Measurements from ENCODE around the gene RFPL2.
"Not testable (repeated sequence)": the region's sequence is repeated elsewhere in the genome, so short reads cannot be mapped to it uniquely, and the experiment has no call there.

The RFPL2 gene

DNA sequence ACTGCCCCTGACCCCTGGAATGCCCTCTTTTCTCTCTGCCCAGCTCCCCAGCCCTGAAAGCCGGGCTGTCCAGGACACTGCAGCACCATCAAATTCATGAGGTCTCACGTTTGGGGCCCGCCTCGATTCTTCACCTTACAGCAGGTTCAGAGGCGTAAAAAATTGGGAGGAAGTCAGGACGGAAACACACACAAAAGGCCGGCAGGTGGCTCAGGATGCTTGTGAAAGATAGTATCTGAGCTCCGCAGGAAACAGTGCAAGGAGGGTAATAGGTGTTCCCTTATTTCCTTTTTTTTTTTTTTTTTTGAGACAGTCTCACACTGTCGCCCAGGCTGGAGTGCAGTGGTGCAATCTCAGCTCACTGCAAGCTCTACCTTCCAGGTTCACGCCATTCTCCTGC, 4.1 kb downstream of the RFPL2 start:
- DNase-seq = no peak
- TF ChIP-seq POLR2A (IDR thresholded peaks at IDR 0.05; ENCODE audit: low read length) (no peak), GATA1 (IDR thresholded peaks at IDR 0.05; ENCODE audit: low read depth, low read length) (no peak)

DNA sequence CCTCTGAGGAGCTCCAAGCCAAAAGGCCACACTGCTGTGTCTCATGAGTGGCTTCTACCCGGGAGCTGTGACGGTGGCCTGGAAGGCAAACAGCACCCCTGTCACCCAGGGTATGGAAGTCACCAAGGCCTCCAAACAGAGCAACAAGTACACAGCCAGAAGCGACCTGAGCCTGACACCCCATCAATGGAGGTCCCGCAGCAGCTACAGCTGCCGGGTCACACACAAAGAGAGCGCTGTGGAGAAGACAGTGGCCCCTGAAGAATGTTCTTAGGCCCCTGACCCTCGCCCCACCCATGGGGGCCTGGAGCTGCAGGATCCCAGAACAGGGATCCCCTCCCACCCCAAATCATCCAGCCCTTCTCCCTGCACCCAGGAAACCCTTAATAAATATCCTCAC, 4.9 kb downstream of the RFPL2 start:
- no peak for DNase-seq
- TF ChIP-seq GATA1 (IDR thresholded peaks at IDR 0.05; ENCODE audit: low read depth, low read length) (no peak), POLR2A (IDR thresholded peaks at IDR 0.05; ENCODE audit: low read length) (no peak)

- no peak for DNase-seq
- TF ChIP-seq GATA1 (IDR thresholded peaks at IDR 0.05; ENCODE audit: low read depth, low read length) (no peak), POLR2A (IDR thresholded peaks at IDR 0.05; ENCODE audit: low read length) (no peak)
Observed at GRCh38 chr22:32199341-32199740, 5.5 kb downstream of the RFPL2 start.

- not testable (repeated sequence) for DNase-seq
Observed at GRCh38 chr22:32197553-32198226, 7.2 kb downstream of the RFPL2 start.

GRCh38 chr22:32195900-32196299, 9.0 kb downstream of the RFPL2 start:
- not testable (repeated sequence) for DNase-seq

DNA sequence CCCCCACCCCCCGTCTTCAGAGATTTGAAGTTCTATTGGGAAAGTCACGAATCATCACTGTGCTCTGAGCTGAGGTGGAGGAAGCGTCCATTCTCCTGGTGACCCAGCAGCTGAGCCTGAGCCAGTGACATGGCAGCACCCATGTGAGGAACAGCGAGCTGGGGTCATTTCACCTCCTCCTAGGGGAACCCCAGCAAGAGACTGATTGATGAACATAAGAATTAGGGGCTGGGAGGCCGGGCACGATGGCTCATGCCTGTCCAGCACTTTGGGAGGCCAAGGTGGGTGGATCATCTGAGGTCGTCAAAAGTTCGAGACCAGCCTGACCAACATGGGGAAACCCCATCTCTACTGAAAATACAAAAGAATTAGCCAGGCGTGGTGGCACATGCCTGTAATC, 11.5 kb downstream of the RFPL2 start:
- not testable (repeated sequence) for DNase-seq

DNA sequence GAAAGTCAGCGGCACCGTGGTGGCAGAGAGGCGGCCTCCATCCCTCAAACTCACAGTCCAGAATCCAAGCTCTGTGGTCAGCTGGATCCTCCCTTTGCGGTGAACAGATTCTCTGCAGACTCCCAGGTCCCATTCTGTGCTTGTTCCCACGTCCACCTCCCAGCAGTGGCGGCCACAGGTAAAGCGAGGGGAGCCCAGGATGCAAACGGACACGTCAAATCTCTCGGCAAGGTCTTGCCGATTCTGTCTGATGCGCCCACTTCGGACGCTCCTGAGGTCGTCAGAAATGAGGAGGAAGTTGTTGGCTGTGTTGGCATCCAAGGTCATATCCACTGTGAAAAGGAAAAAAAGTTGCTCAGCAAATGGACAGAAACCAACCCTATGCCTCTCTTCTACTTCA, 13.9 kb downstream of the RFPL2 start:
- DNase-seq = not testable (repeated sequence)

- no peak for DNase-seq
- TF ChIP-seq POLR2A (IDR thresholded peaks at IDR 0.05; ENCODE audit: low read length) = no peak
- TF ChIP-seq GATA1 (IDR thresholded peaks at IDR 0.05; ENCODE audit: low read depth, low read length) = no peak
Observed at GRCh38 chr22:32185821-32186220, 19.1 kb downstream of the RFPL2 start.

DNA sequence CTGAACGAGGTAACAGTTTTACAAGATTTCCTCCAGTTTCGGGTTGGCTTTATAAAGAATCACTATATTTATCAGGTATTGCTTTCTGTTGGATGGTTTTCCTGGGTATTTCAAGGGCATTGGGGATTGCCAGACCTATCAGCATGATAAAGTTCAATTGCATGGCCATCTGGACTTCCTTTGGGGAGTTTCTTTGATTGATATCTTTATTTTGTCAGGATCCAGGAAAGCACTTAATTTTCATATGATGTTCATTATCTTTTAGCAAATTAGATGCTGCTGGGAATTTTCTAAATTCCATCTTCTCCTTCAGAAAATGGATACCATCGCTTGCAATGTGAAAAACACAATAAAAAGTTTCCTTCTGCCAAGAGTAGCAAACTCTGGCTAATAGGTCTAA, 21.2 kb downstream of the RFPL2 start:
- no peak for TF ChIP-seq GATA1 (IDR thresholded peaks at IDR 0.05; ENCODE audit: low read depth, low read length)
- no peak for TF ChIP-seq POLR2A (IDR thresholded peaks at IDR 0.05; ENCODE audit: low read length)

GRCh38 chr22:32181043-32181442, 23.8 kb downstream of the RFPL2 start:
- no peak for DNase-seq
- TF ChIP-seq POLR2A (IDR thresholded peaks at IDR 0.05; ENCODE audit: low read length) (no peak), GATA1 (IDR thresholded peaks at IDR 0.05; ENCODE audit: low read depth, low read length) (no peak)

More for the DNA sequence above, 21.2 kb downstream of the RFPL2 start:
- no peak for DNase-seq

DNA sequence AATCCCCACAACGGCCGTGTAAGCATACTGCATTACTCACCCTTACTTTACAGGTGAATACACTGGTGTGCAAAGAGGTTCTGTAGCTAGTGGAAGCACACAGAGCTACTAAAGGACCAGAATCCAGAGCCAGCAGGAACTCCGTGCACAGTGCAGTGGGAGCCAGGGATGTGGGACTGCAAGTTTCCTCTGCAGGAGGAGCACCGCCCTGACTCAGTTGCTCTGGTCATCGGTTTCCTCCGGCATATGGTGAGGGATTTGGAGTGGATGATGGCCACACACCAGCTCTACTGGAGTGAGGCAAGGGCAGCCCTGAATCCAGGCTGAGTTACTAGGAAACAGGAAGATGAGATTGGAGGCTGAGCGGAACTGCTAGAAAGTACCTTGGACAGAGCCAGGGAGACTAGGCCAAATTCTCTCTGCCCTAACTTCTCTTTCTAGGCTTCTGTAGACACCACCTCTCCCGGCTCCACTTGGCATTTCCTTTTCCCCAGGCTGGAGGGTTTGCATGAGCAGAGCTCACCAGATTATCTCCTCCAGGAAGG, 27.6 kb downstream of the RFPL2 start:
- no peak for TF ChIP-seq GATA1 (IDR thresholded peaks at IDR 0.05; ENCODE audit: low read depth, low read length)
- TF ChIP-seq POLR2A (IDR thresholded peaks at IDR 0.05; ENCODE audit: low read length) = no peak
- no peak for DNase-seq

- TF ChIP-seq POLR2A (IDR thresholded peaks at IDR 0.05; ENCODE audit: low read length) = no peak
- no peak for TF ChIP-seq GATA1 (IDR thresholded peaks at IDR 0.05; ENCODE audit: low read depth, low read length)
Observed at GRCh38 chr22:32175683-32176644, 28.9 kb downstream of the RFPL2 start.

GRCh38 chr22:32175115-32175514, 29.8 kb downstream of the RFPL2 start:
- no peak for DNase-seq
- no peak for TF ChIP-seq GATA1 (IDR thresholded peaks at IDR 0.05; ENCODE audit: low read depth, low read length)
- no peak for TF ChIP-seq POLR2A (IDR thresholded peaks at IDR 0.05; ENCODE audit: low read length)

More at GRCh38 chr22:32175683-32176644, 28.9 kb downstream of the RFPL2 start:
- no peak for DNase-seq

- TF ChIP-seq GATA1 (IDR thresholded peaks at IDR 0.05; ENCODE audit: low read depth, low read length) (no peak), POLR2A (IDR thresholded peaks at IDR 0.05; ENCODE audit: low read length) (no peak)
- no peak for DNase-seq
Observed at GRCh38 chr22:32165681-32166080, 39.2 kb downstream of the RFPL2 start.

Data from erythroblast (primary cell).